ENCODE measurements around the gene SHROOM1. TPM values are rescaled to one million over a fixed set of nuclear protein-coding genes. Genes with fewer than 3 reads are reported as not detected.

Gene SHROOM1
- total RNA-seq, 1 donor from 2014 or later, result 0.82 TPM

DNA sequence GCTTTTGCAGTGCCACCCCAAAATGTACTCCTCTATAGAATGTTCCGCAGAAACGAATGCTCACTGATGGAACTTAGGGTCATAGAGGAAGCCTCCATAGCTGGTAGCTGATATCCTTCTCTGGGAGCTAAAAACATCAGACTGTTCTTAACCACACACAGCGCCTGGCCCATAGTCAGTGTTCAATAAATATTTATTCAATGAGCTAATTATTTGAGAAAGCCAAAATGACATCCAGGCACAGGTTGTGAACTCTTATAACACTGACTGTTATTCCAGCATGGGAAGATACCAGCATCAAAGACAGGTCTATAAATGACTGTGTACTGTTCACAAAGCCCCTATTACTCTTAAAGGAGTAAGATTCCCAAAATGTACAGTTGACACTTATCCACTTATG, 22.9 kb upstream of the SHROOM1 start:
- FAIRE-seq (no peak), DNase-seq (ENCODE audit: low spot score in 2 of 2) (no peak)

DNA sequence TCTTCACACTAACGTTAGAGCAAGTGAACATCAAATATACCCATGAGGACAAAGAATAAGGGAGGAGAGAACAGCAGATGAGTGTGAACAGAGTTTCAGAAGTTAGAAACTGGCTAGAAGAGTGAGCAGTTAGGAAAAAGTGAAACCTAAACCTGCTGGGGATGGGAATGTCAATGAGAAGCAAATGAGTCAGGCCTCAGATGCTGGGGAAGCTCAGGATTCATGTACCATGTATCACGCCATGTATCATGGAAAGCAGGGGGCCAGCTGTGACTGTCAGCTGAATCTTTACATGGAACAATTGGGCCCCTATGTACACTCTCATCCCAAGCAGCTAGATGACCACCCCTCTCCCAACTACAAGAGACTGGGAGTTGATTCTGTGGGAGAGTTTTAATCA, 19.6 kb upstream of the SHROOM1 start:
- FAIRE-seq, result no peak
- no peak for DNase-seq (ENCODE audit: low spot score in 2 of 2)

DNA sequence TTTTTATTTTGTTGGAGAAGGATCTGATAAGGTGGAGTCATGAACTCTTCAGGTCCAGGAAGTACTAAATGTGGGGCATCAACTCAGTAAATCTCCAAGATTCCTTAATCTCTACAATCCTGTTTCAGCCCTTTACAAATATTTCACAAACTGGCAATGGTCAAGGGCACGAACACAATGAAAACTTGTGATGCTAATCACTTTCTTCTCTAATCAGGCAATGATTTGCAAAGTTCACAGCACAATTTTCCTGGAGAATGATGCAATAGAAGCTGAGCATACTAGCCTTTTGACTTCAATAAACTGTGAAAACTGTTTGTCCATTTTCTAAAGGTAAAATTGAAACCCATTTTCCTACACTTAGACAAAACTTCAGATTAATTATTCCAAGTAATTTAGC, 18.9 kb upstream of the SHROOM1 start:
- FAIRE-seq, result no peak
- no peak for DNase-seq (ENCODE audit: low spot score in 2 of 2)

DNA sequence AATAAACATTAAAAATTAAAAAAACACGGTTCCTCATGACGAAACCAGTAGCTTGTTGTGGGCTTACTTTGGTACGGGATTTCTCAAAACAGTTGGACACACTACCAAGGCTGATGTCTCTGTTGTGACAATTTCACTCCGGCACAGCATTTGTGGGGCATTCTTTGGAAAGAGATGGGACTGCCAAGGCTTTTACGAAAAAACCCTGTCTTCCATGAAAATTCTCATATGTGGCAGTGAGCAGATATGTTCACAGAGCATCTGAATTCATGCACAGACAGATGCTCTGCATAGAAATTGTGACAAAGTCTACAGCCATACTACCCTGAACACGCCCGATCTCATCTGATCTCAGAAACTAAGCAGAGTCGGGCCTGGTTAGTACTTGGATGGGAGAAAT, 17.8 kb upstream of the SHROOM1 start:
- FAIRE-seq (no peak), DNase-seq (ENCODE audit: low spot score in 2 of 2) (no peak)

DNA sequence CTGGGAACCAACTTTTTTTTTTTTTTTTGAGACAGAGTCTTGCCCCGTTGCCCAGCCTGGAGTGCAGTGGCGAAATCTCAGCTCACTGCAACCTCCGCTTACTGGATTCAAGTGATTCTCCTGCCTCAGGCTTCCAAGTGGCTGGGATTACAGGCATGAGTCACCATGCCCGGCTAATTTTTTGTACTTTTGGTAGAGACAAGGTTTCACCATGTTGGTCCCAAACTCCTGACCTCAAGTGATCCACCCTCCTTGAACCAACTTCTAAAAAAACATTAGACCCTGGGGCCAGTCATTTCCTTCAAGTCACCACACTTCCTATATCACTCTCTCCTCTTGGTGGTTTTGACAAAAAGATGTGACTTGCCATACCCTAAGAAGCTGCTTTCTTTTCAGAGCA, 10.9 kb upstream of the SHROOM1 start:
- no peak for FAIRE-seq

DNA sequence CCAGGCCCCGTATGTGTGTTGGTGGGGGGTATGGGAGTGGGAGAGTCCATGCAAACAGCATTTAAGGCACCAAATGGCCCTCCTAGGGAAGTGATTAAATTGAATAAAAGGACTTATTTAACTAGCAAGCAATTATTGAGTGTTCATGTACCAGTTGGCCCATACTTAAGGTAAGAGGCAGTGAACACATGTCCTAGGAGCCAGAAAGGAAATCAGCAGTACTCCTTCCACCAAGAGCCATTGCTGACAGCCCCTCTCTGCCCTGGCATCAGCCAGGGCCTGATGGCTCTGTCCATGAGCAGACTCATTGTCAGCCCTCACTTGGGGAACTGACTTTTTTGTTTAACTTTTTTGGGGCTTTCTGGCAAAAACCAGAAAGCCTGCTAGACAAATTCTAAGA, 10.4 kb upstream of the SHROOM1 start:
- no peak for DNase-seq (ENCODE audit: low spot score in 2 of 2)
- FAIRE-seq, result no peak

More for the DNA sequence above, 10.9 kb upstream of the SHROOM1 start:
- no peak for DNase-seq (ENCODE audit: low spot score in 2 of 2)

DNA sequence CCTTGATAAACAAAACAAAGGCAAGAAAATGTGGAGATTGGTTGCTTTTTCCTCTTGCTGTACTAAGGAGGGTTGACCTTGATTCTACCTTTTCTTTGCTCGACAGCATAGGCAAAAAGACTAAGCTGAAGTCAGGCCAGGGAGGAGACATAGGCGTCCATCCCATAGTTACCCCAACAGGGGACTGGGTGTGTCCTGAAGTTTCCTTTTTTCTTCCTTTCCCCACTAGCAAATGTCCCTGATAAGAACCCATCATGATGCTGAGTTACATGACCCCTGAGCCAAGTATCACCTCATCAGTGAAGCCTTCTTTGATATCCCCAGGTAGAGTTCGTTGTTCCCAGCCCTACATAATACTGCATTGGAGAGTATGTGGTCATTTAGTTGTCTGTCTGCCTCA, 9.9 kb upstream of the SHROOM1 start:
- DNase-seq (ENCODE audit: low spot score in 2 of 2), result no peak
- FAIRE-seq, result no peak

DNA sequence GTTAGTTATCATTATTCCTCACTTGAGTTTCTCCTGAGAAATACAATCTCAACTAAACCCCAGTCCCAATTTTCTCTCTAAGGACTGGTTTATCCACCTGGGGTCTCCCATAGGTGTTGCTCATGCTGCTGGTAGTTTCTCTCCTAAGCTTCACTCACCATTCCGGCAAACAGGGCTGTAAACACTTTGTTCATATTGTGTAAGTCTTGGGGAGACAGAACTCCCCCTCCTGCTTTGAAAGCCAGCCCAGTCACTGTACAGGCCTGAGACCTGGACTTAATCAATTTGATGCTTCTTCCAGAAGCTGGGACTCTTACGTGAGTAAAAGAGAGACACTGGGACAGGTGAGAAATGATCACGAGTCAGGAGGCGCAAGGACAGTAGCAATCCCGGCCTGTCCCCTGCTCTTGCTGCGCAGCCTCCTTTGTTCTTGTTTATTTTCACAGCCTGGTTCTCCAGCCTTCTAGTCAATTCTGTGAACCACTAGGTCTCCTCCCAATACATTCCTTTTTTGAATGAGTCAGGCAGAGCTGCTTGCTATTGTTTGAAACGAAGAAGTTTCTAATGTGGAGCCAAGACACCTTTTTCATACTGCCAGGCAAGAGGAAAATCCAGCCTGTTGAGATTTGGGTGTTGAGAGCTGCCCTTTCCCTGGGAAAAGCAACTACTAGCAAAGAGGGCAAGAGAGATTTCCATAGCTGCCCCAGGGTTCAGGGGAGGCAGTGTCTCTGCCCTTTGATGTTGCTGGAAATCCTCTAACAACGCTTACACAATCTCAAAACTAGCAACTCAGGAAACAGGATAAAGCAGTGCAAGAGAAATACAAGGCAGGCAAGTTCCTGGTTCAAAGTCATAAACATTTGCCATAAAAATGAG, 9.2 kb upstream of the SHROOM1 start:
- DNase-seq (ENCODE audit: low spot score in 2 of 2) (no peak), FAIRE-seq (no peak)

DNA sequence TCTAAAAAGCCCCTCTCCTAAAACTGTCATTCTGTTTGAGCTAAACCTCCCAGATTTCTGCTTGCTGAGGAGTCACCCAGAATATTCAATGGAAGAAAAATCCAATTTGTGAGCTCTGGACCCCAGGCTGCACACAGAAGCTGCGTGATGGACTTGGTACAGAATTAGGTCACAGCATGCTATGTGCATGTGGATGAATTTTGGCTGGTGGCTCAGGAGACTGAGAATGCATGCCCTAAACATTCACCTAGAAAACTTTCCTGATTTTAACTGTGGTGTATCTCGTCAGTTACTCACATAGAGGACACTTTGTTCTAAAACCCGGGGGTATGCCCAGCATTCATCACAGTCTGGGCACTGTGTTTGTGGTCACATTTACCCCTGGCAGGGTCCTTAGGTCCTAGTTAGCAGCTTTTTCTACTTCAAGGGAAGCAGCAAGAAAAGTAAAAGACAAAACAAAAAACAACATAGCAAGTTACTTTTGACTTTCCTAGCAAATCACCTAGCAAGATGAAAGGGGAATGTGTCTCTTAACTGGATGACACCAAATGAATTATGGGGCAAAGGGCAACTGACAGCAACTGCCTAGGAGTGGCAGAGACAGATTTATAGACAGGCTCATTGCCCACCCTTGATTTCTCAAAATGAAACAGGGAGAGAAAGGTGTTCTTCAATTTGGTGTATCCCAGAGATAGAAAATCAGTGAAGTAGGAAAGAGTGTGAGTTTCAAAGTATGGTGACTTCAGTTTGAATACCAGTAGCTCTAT, 8.3 kb upstream of the SHROOM1 start:
- DNase-seq (ENCODE audit: low spot score in 2 of 2), result no peak
- FAIRE-seq, result no peak

DNA sequence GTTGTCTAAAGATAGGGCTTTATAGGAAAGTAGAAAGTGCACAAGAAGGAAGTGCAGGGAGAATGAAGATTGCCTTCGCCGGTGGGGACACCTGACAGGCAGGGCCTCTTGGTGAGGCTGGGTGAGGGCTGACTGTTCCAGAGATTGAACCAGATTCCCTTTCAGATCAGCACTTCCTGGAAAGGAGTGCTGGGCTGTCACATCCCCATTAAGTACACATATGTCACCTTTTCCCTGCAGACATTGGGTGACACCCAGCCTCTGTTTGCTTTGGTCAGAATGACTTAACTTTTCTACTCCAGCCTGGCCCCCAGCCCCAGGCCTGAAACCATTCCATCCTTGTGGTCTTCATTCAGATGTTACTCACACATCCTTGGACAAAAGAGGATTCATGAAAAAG, 7.4 kb upstream of the SHROOM1 start:
- DNase-seq (ENCODE audit: low spot score in 2 of 2) (no peak), FAIRE-seq (no peak)

DNA sequence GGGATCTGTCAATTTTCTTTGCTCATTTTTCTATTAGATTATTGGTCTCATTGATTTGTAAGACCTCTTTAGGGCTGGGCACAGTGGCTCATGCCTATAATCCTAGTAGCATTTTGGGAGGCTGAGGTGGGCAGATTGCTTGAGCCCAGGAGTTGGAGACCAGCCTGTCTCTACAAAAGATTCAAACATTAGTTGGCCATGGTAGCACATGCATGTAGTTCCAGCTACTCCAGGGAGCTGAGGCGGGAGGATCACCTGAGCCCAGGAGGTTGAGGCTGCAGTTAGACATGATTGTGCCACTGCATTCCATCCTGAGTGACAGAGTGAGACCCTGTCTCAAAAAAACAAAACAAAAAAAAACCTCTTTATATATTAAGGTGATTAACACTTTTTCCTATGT, 6.4 kb upstream of the SHROOM1 start:
- FAIRE-seq, result no peak

DNA sequence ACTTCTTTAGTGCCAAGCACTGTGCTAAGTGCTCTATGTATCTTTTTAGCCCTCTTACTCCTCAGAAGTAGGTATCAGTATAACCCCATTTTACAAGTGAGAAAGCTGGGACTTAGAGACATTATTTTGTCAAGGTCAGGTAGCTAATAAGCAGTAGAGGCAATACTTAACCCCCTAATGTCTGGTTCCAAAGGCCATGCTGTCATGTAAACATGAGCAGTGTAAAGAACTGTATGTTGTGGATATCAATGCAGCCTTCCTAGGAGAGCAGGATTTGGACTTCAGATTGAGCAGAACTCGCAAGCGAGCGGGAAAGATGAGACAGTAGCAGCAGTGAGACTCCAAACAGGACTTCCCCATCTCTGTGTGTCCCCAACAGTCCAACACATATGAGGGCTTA, 3.6 kb upstream of the SHROOM1 start:
- no peak for DNase-seq (ENCODE audit: low spot score in 2 of 2)
- no peak for FAIRE-seq

More for the DNA sequence above, 6.4 kb upstream of the SHROOM1 start:
- DNase-seq (ENCODE audit: low spot score in 2 of 2), result no peak

DNA sequence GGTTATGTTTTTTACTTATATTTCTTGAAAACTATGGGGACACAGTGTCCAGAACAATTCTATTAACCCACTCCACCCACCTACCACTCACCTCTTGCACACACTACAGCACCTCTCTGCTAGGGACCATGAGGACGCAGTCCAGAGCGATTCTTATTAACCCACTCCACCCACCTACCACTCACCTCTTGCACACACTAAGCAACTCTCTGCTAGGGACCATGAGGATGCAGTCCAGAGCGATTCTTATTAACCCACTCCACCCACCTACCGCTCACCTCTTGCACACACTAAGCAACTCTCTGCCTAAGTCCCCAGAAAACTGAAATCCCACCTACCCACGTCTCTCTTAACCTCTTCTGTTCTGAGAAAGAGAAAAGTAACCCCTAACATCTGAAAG, 2.2 kb upstream of the SHROOM1 start:
- DNase-seq (ENCODE audit: low spot score in 2 of 2), result no peak
- no peak for FAIRE-seq

DNA sequence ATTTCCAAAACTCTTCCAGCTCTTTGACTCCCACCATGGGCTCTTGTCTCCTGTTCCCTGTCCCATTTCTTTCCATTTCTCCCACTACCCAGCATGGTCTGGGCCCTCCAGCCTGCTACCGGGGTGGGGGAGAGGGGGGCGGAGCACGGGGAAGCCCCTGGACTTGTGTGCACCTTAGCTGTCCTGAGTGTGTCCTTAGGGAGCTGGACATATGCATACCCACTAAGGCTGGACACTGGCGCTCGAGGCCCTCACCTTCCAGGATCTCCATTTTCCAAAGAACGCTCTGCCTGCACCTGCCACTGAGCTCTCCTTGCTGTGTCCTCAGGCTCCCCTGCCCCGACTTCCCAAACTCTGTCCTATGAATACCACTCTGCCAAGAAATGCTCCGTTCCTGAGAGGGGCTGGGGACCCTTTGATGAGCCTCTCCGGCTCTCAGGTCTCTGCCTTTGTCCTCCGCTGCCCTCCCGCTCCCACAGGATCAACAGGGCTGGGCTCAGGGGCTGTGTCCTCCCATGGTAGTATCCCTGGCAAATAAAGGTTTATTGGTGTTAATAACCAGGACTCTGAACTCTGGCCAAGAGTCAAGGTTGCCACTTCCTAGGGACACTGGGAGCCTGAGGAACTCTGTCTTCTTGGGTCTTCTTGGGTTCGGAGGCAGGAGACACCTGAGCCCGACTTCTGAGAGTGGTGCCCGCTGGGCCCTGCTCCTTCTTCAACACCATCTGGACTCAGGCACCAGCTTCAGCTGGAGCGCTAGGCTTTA, 831 bp upstream of the SHROOM1 start:
- FAIRE-seq (no peak), DNase-seq (ENCODE audit: low spot score in 2 of 2) (no peak)

DNA sequence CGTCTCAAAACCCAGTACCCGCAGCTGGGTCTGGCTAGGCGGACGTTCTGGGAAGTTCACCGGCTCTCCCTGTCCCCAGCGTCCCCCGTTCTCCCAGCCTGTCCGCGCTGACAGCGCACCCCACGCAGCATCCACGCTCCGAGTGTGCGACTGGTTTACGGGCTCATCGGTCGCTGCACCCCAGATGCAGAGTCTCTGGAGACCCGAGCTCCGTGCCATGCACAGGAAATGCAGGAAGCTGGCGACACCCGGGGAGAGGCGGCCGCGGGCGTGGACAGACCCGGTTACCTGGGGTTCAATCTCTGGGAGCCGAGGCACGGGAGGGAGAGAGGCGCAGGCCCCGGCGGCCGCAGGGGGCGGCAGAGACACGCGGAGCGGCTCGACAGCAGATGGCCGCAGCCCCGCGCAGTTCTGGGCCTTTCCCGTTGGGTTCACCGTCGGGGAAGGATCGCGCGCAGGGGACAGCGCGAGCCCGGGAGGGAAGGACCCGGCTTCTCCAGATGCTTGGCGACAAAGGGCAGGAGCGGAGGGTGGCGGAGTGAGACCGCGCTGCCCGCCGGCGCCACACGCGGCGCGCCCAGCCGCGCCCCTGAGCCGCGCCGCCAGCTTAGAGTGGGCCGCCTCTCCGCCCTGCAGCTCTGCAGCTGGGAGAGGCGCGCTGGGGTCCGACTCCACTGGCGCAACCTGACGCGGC, 558 bp downstream of the SHROOM1 start:
- no peak for FAIRE-seq
- DNase-seq (ENCODE audit: low spot score in 2 of 2), result peak; percentile 91 to 92

DNA sequence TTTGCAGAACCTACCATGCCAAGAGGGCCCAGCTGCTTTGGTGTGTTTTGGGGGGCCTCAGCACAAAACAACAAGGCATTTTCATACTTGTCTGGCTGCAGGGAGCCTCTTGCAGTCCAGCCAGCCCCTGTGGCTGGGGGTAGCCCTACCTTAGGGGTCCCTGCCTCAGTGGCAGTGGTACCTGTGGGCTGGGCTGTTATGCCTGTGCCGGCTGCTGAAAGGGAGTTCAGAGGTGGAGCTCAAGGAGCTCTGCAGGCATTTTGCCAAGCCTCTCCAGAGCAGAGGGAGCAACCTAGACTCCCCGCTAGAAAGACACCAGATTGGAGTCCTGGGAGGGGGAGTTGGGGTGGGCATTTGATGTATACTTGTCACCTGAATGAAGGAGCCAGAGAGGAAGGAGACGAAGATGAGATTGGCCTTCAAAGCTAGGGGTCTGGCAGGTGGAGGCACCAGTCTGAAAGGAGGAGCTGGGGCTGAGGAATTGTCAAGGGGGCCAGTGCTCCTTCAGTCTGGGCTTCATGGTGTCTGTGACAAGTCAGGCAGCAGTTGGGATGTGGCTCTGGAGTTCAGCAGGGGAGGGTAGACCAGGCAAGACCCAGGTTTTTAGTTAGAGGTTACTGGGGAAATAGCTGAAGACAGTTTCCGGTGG, 1.5 kb downstream of the SHROOM1 start:
- no peak for FAIRE-seq
- no peak for DNase-seq (ENCODE audit: low spot score in 2 of 2)

DNA sequence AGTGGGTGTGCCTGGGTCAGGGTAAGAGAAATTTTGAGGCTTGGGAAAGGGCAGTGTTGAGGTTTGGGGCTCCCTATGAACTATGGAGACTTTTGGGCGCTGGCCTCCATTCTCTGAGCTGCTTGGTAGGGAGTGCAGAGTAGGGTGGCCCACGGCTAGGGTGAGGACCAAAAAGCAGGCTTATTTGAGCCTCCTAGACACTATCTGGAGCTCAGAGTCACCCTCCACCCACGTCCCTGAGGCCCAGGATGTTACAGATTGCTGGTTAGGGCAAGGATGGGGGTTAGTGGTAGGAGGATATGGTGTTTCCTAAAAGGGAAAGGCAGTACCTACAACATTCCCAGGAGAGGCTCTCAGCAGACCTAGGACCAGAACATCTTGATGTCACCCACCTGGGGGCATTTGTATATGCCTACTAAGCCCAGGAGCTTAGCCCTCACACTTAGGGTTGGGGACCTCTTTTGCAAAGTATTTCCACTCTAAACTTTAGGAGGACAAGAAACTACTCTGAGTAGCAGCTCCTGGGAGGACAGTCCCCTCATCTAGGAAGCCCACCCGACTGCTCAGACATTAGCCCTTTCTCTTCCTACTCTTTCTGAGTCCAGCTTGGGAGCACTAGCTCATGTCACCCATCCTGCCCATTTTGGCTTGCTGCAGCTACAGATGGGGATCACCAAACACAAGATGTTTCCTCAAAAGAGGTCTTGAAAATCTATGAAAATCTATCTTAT, 2.3 kb downstream of the SHROOM1 start:
- DNase-seq (ENCODE audit: low spot score in 2 of 2) (peak in 1 of 2 donors; percentile 14), FAIRE-seq (no peak)

DNA sequence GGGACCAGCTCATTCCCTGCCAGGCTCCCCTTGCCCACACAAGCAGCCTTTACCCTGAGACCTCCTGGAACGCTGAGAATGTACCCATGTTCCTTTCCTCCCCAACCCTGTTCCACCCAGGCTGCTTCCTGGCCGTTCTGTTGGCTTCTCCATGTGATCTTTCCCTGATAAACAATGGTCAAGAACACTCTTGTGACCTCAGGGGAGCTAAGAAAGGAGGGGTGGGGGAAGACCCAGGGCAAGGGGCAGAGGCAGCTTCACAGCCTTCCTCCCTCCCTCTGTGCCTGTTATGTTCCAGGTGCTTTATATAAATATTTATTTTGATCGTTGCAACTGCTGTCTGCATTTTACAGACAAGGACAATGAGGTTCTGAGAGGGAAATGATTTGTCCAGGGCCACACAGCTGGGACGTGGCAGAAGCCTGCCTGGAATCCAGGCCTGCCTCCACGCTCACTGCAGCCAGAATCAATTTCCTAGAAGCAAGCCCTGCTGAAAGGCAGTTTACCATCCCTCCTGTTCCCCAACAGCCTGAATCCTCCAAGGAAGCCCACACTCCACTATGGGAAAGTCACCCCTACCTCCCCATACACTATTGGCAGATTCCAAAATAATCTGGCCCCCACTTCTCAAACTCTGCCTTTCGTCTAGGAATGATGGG, 3.9 kb downstream of the SHROOM1 start:
- FAIRE-seq (no peak), DNase-seq (ENCODE audit: low spot score in 2 of 2) (no peak)
